ENCODE data around the gene TEF. TPM values are rescaled to one million over a fixed set of nuclear protein-coding genes. Genes with fewer than 3 reads are reported as not detected.

TEF gene
- total and polyA plus RNA-seq, 9 of the 15 experiments (the other 6 are each of a cell fraction or from before 2014, with no cell fraction given) = 0.04 to 3.1 (median 1.2) TPM

DNA sequence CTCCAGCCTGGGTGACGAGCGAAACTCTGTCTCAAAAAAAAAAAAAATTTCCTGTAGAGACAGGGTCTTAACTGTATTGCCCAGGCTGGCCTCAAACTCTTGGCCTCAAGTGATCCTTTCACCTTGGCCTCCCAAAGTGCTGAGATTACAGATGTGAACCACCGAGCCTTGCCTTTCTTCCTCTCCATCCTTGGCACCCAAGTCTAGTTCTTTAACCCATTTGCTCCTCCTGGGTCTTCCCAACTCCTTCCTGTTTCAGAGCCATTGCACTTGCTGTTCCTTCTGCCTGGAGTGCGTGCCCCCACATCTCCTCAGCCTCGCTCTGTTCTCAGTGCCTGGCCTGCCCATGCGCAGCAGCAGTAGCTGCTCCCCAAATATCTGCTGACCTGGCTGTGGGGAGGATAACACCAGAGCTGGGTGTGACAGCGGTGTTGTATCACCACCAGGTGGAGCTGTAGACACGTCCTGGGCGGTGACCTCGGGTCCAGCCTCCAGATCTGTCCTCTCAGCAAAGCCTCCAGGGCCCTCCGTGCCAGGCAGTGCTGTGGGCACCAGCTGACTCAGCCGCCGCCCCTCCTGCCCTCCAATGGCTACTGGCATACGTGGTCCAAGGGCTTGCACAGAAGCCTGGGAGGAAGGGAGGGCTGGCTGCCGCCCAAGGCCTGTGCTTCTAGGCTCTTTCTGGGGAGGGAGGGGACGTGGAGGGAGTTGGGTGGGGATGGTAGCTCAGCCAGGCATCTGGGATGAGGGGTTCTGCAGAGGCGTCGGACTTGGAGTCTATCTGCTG is 22.0 kb downstream of the TEF start (continued):
- TF ChIP-seq ESRRA (IDR thresholded peaks at IDR 0.05; ENCODE audit: borderline replicate concordance, low read depth) = peak; percentile 53; the same call in 1 of the 2 replicates
- TF ChIP-seq HNRNPL (IDR thresholded peaks at IDR 0.05; ENCODE audit: low read depth, low read length) = 0 out of 2 replicates have a peak, but pooled peaks have one; percentile 45
- TF ChIP-seq, protein P1, sequence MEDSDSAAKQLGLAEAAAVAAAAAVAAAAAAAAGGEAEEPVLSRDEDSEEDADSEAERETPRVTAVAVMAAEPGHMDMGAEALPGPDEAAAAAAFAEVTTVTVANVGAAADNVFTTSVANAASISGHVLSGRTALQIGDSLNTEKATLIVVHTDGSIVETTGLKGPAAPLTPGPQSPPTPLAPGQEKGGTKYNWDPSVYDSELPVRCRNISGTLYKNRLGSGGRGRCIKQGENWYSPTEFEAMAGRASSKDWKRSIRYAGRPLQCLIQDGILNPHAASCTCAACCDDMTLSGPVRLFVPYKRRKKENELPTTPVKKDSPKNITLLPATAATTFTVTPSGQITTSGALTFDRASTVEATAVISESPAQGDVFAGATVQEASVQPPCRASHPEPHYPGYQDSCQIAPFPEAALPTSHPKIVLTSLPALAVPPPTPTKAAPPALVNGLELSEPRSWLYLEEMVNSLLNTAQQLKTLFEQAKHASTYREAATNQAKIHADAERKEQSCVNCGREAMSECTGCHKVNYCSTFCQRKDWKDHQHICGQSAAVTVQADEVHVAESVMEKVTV (CRISPR knock-in tag; IDR thresholded peaks at IDR 0.05) = peak; percentile 78
- peak; percentile 84 for TF ChIP-seq MAFG (tag; conservative IDR thresholded peaks at IDR 0.05)
- TF ChIP-seq ZNF778 (CRISPR knock-in tag; IDR thresholded peaks at IDR 0.05) = no peak
- TF ChIP-seq RCOR1 (IDR thresholded peaks at IDR 0.05; ENCODE audit: borderline replicate concordance in 1 of 2, low read depth in 2 of 2, low read length in 2 of 2) = 0 out of 4 replicates have a peak, but pooled peaks of 1 of the 2 experiments have one; percentile 14
- TF ChIP-seq ZNF589 (CRISPR knock-in tag; IDR thresholded peaks at IDR 0.05; ENCODE audit: low read depth) = no peak
- TF ChIP-seq, protein P2, sequence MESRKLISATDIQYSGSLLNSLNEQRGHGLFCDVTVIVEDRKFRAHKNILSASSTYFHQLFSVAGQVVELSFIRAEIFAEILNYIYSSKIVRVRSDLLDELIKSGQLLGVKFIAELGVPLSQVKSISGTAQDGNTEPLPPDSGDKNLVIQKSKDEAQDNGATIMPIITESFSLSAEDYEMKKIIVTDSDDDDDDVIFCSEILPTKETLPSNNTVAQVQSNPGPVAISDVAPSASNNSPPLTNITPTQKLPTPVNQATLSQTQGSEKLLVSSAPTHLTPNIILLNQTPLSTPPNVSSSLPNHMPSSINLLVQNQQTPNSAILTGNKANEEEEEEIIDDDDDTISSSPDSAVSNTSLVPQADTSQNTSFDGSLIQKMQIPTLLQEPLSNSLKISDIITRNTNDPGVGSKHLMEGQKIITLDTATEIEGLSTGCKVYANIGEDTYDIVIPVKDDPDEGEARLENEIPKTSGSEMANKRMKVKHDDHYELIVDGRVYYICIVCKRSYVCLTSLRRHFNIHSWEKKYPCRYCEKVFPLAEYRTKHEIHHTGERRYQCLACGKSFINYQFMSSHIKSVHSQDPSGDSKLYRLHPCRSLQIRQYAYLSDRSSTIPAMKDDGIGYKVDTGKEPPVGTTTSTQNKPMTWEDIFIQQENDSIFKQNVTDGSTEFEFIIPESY (CRISPR knock-in tag; IDR thresholded peaks at IDR 0.05) = no peak
- TF ChIP-seq MAFF (IDR thresholded peaks at IDR 0.05; ENCODE audit: low read length) = peak; percentile 68
- TF ChIP-seq SOX6 (IDR thresholded peaks at IDR 0.05) = 0 out of 2 replicates have a peak, but pooled peaks have one; percentile 12
- no peak for TF ChIP-seq ZNF830 (CRISPR knock-in tag; IDR thresholded peaks at IDR 0.05)
- TF ChIP-seq YY1 (IDR thresholded peaks at IDR 0.05; ENCODE audit: borderline replicate concordance in 1 of 3, control insufficient read depth in 1 of 3, extremely low read depth in 1 of 3, insufficient read depth in 3 of 3, insufficient read length in 1 of 3, insufficient replicate concordance in 2 of 3, low read depth in 1 of 3, low read length in 2 of 3) = peak in 1 of 3 experiments; percentile 31
- peak; percentile 54; the same call in 1 of the 2 replicates for TF ChIP-seq CC2D1A (IDR thresholded peaks at IDR 0.05)
- TF ChIP-seq, protein P3, sequence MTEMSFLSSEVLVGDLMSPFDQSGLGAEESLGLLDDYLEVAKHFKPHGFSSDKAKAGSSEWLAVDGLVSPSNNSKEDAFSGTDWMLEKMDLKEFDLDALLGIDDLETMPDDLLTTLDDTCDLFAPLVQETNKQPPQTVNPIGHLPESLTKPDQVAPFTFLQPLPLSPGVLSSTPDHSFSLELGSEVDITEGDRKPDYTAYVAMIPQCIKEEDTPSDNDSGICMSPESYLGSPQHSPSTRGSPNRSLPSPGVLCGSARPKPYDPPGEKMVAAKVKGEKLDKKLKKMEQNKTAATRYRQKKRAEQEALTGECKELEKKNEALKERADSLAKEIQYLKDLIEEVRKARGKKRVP (CRISPR knock-in tag; IDR thresholded peaks at IDR 0.05) = no peak
- no peak for TF ChIP-seq MEF2D (tag; conservative IDR thresholded peaks at IDR 0.05; ENCODE audit: low read depth)
- peak; percentile 88 for TF ChIP-seq C11orf30 (IDR thresholded peaks at IDR 0.05; ENCODE audit: low read depth)
- TF ChIP-seq, protein P4, sequence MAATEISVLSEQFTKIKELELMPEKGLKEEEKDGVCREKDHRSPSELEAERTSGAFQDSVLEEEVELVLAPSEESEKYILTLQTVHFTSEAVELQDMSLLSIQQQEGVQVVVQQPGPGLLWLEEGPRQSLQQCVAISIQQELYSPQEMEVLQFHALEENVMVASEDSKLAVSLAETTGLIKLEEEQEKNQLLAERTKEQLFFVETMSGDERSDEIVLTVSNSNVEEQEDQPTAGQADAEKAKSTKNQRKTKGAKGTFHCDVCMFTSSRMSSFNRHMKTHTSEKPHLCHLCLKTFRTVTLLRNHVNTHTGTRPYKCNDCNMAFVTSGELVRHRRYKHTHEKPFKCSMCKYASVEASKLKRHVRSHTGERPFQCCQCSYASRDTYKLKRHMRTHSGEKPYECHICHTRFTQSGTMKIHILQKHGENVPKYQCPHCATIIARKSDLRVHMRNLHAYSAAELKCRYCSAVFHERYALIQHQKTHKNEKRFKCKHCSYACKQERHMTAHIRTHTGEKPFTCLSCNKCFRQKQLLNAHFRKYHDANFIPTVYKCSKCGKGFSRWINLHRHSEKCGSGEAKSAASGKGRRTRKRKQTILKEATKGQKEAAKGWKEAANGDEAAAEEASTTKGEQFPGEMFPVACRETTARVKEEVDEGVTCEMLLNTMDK (IDR thresholded peaks at IDR 0.05; ENCODE audit: borderline replicate concordance, insufficient read depth, low read depth, low read length, poor library complexity, severe bottlenecking) = no peak
- TF ChIP-seq MEIS2 (IDR thresholded peaks at IDR 0.05; ENCODE audit: partially characterized antibody) = peak; percentile 33
- TF ChIP-seq MTA3 (IDR thresholded peaks at IDR 0.05; ENCODE audit: borderline replicate concordance) = peak; percentile 57; the same call in 1 of the 2 replicates
- TF ChIP-seq ZNF561 (CRISPR knock-in tag; conservative IDR thresholded peaks at IDR 0.05) = no peak
